ENCODE measurements around the gene TIFAB.

- TF ChIP-seq CTCF (IDR thresholded peaks at IDR 0.05) (no peak), EP300 (IDR thresholded peaks at IDR 0.05) (no peak)
Measured at GRCh38 chr5:135467871-135468485, 15.8 kb upstream of the TIFAB start.
